ENCODE results near the gene STX7. TPM values are rescaled to one million over a fixed set of nuclear protein-coding genes. Genes with fewer than 3 reads are reported as not detected.

Gene STX7
- total RNA-seq, 6 donors from 2014 or later: 23.2 to 86.6 (median 44.8) TPM

DNA sequence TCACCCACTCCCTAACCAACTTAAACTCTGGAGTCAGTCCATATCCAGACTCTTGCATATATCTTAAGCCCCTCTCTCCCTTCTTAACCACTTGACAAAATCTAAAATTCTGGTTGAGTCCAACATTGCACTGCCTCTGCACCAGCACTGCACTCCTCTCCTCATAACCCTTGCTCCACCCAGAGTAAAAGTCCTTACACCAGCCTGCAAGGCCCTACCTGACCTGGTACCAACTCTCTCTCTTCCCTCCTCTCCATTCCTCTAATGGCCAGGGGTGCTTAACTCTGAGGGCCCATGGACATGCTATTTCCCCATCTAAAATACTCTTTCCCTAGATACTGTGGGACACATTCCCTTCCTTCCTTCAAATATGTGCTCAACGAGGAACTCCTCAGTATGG is 21.0 kb downstream of the STX7 start:
- Histone ChIP-seq H3K27ac (peak overlapping the region in 2 of 4 donors; percentile 35 to 51), H3K36me3 (peaks cover 0 to 8% (median 3%) of the 10 kb centered on the region in 4 donors), H3K9me3 (no peaks in the 10 kb centered on the region), H3K27me3 (no peaks in the 10 kb centered on the region), H3K4me3 (no peak overlapping the region), H3K4me1 (peaks cover 24 to 45% (median 31%) of the 10 kb centered on the region in 4 donors)
- DNase-seq (no peak), ATAC-seq (ENCODE audit: low FRiP score in 2 of 2) (peak in 1 of 2 donors; percentile 22)
- WGBS, 2 donors: 77 to 86% methylated on average over 1 of the region's 1 CpG
- TF ChIP-seq POLR2AphosphoS5 (IDR thresholded peaks at IDR 0.05) (no peak), EP300 (IDR thresholded peaks at IDR 0.05) (no peak), CTCF (IDR thresholded peaks at IDR 0.05) (no peak), POLR2A (IDR thresholded peaks at IDR 0.05) (no peak)

- H3K9me3 ChIP-seq: no peaks in the 10 kb centered on the region
- peaks cover 0 to 8% (median 3%) of the 10 kb centered on the region in 4 donors for H3K36me3 ChIP-seq
- 81 to 82% methylated on average over 5 of the region's 5 CpGs for WGBS, 2 donors
- DNase-seq: no peak
- ATAC-seq (ENCODE audit: low FRiP score in 2 of 2): peak in 1 of 2 donors; percentile 41
- peaks cover 24 to 41% (median 31%) of the 10 kb centered on the region in 4 donors for H3K4me1 ChIP-seq
- H3K27me3 ChIP-seq: no peaks in the 10 kb centered on the region
- TF ChIP-seq EP300 (IDR thresholded peaks at IDR 0.05) (no peak), CTCF (IDR thresholded peaks at IDR 0.05) (no peak), POLR2AphosphoS5 (IDR thresholded peaks at IDR 0.05) (no peak), POLR2A (IDR thresholded peaks at IDR 0.05) (no peak)
- H3K4me3 ChIP-seq: no peak overlapping the region
- peak overlapping the region in 2 of 4 donors; percentile 35 to 51 for H3K27ac ChIP-seq
Measured at GRCh38 chr6:132491303-132491702, 21.6 kb downstream of the STX7 start.

- TF ChIP-seq POLR2AphosphoS5 (IDR thresholded peaks at IDR 0.05): no peak
- no peak for TF ChIP-seq CTCF (IDR thresholded peaks at IDR 0.05)
- TF ChIP-seq POLR2A (IDR thresholded peaks at IDR 0.05): no peak
- TF ChIP-seq EP300 (IDR thresholded peaks at IDR 0.05): no peak
- DNase-seq (no peak), ATAC-seq (ENCODE audit: low FRiP score in 2 of 2) (peak in 1 of 2 donors; percentile 65)
- 62 to 78% methylated on average over 10 of the region's 10 CpGs for WGBS, 2 donors
- Histone ChIP-seq H3K36me3 (peaks cover 0 to 8% (median 3%) of the 10 kb centered on the region in 4 donors), H3K4me1 (peaks cover 24 to 36% (median 31%) of the 10 kb centered on the region in 4 donors), H3K27me3 (no peaks in the 10 kb centered on the region), H3K27ac (peak overlapping the region in 3 of 4 donors; percentile 51 to 62 (median 55)), H3K4me3 (no peak overlapping the region), H3K9me3 (no peaks in the 10 kb centered on the region)
Measured at GRCh38 chr6:132490478-132491204, 22.3 kb downstream of the STX7 start.

- TF ChIP-seq POLR2A (IDR thresholded peaks at IDR 0.05) (no peak), POLR2AphosphoS5 (IDR thresholded peaks at IDR 0.05) (peak in 1 of 2 donors; percentile 23)
- H3K36me3 ChIP-seq: peaks cover 0 to 6% (median 3%) of the 10 kb centered on the region in 4 donors
- H3K27me3 ChIP-seq: no peaks in the 10 kb centered on the region
- WGBS, 2 donors: 51 to 54% methylated on average over 6 of the region's 6 CpGs
- ATAC-seq (ENCODE audit: low FRiP score in 2 of 2) (peak in 1 of 2 donors; percentile 79), DNase-seq (peak in 1 of 2 donors; percentile 45)
- H3K4me3 ChIP-seq: no peak overlapping the region
- H3K4me1 ChIP-seq: peaks cover 24 to 36% (median 31%) of the 10 kb centered on the region in 4 donors
- no peaks in the 10 kb centered on the region for H3K9me3 ChIP-seq
- H3K27ac ChIP-seq: peak overlapping the region in 3 of 4 donors; percentile 51 to 62 (median 55)
Measured at GRCh38 chr6:132490024-132490423, 22.9 kb downstream of the STX7 start.

- Histone ChIP-seq H3K36me3 (no peaks in the 10 kb centered on the region), H3K9me3 (no peaks in the 10 kb centered on the region), H3K4me1 (peaks cover 24 to 38% (median 31%) of the 10 kb centered on the region in 4 donors), H3K27ac (peak overlapping the region in 2 of 4 donors; percentile 51 to 62), H3K4me3 (no peak overlapping the region), H3K27me3 (no peaks in the 10 kb centered on the region)
- ATAC-seq (ENCODE audit: low FRiP score in 2 of 2) (no peak), DNase-seq (no peak)
- WGBS, 2 donors: 85 to 93% methylated on average over 4 of the region's 4 CpGs
- no peak for TF ChIP-seq CTCF (IDR thresholded peaks at IDR 0.05)
- TF ChIP-seq EP300 (IDR thresholded peaks at IDR 0.05): no peak
- no peak for TF ChIP-seq POLR2AphosphoS5 (IDR thresholded peaks at IDR 0.05)
- TF ChIP-seq POLR2A (IDR thresholded peaks at IDR 0.05): no peak
Measured at GRCh38 chr6:132489376-132489775, 23.5 kb downstream of the STX7 start.
